ENCODE results near the gene CYTH1.
A peak's percentile ranks its signal among the peaks of the same experiment; 100 is the strongest.

CYTH1 gene

GRCh38 chr17:78794399-78794798, 12.3 kb upstream of the CYTH1 start:
- no peak for DNase-seq (ENCODE audit: low read depth)
- no peak overlapping the region for H3K4me3 ChIP-seq (ENCODE audit: low read length)
- TF ChIP-seq CTCF (conservative IDR thresholded peaks at IDR 0.05; ENCODE audit: low read length) = no peak

GRCh38 chr17:78793968-78794367, 11.9 kb upstream of the CYTH1 start:
- H3K4me3 ChIP-seq (ENCODE audit: low read length) = no peak overlapping the region
- DNase-seq (ENCODE audit: low read depth) = no peak
- no peak for TF ChIP-seq CTCF (conservative IDR thresholded peaks at IDR 0.05; ENCODE audit: low read length)

- no peak overlapping the region for H3K4me3 ChIP-seq (ENCODE audit: low read length)
- no peak for DNase-seq (ENCODE audit: low read depth)
- TF ChIP-seq CTCF (conservative IDR thresholded peaks at IDR 0.05; ENCODE audit: low read length) = no peak
These were observed 11.3 kb upstream of the CYTH1 start for GRCh38 chr17:78793415-78793814.

- no peak for TF ChIP-seq CTCF (conservative IDR thresholded peaks at IDR 0.05; ENCODE audit: low read length)
- no peak overlapping the region for H3K4me3 ChIP-seq (ENCODE audit: low read length)
- no peak for DNase-seq (ENCODE audit: low read depth)
These were observed 10.0 kb upstream of the CYTH1 start for GRCh38 chr17:78791840-78792709.

- H3K4me3 ChIP-seq (ENCODE audit: low read length) = no peak overlapping the region
- DNase-seq (ENCODE audit: low read depth) = no peak
- no peak for TF ChIP-seq CTCF (conservative IDR thresholded peaks at IDR 0.05; ENCODE audit: low read length)
These were observed 8.5 kb upstream of the CYTH1 start for GRCh38 chr17:78790552-78790951.

- peak overlapping the region; percentile 31 for H3K4me3 ChIP-seq (ENCODE audit: low read length)
- no peak for TF ChIP-seq CTCF (conservative IDR thresholded peaks at IDR 0.05; ENCODE audit: low read length)
- DNase-seq (ENCODE audit: low read depth) = peak; percentile 88
These were observed 7.6 kb upstream of the CYTH1 start for GRCh38 chr17:78789663-78790181.

GRCh38 chr17:78789149-78789662, 7.1 kb upstream of the CYTH1 start:
- DNase-seq (ENCODE audit: low read depth) = no peak
- no peak for TF ChIP-seq CTCF (conservative IDR thresholded peaks at IDR 0.05; ENCODE audit: low read length)
- no peak overlapping the region for H3K4me3 ChIP-seq (ENCODE audit: low read length)
